Heart left ventricle (tissue), 13 donors: Measurements from ENCODE around the gene HIPK2.
"Not testable (repeated sequence)": the region's sequence is repeated elsewhere in the genome, so short reads cannot be mapped to it uniquely, and the experiment has no call there.

Experiments
- POLR2A ChIP-seq, 2 donors: fragments of 450-650 bp; IDR thresholded peaks; one replicate each; pipeline ENCODE4 v1.6.1; 2017; ENCODE audit warnings: antibody characterized with exemption in 2 of 2, mild to moderate bottlenecking in 2 of 2, moderate library complexity in 2 of 2
- TF ChIP-seq, protein P1 (sequence below), 12 donors: fragments of 200-600 bp; sonication (generic) in 4 of 12; IDR thresholded peaks; one replicate each; pipeline versions ENCODE4 v1.5.0 to v1.8.0; 2018 to 2022; ENCODE audit warnings: antibody characterized with exemption in 12 of 12, mild to moderate bottlenecking in 5 of 12
- donor health status: ischemic (EF 13 %, LVEDD 7.1; RV severe dilation, severe dysfunction).
- donor health status: DM: no; HTN: yes; CAD: no.
- donor health status: DM: no; HTN: no; CAD: no.
- donor health status: ischemic (EF 25% LVEDD 6.9; RV normal size, moderate dysfunction).
- donor health status: ischemic (EF 25% LVEDD 5.7; RV mildly dilated, moderate dysfunction).
- donor health status: ischemic (EF 35%, LVEDD 5.7; RV mildly dilated, moderate dysfunction).
- donor health status: nonischemic (EF 11% LVEDD 7.7; RV severe dilation, severe dysfunction).
- donor health status: DM: yes; HTN: yes; CAD: no.
- donor health status: PGD.
- donor health status: ischemic (EF 29% LVEDD 5.4; RV normal size, mild dysfunction).
- donor health status: nonischemic (EF 23%, LVEDD 6.1; RV moderate dilation, normal function).

- TF ChIP-seq, protein P1, sequence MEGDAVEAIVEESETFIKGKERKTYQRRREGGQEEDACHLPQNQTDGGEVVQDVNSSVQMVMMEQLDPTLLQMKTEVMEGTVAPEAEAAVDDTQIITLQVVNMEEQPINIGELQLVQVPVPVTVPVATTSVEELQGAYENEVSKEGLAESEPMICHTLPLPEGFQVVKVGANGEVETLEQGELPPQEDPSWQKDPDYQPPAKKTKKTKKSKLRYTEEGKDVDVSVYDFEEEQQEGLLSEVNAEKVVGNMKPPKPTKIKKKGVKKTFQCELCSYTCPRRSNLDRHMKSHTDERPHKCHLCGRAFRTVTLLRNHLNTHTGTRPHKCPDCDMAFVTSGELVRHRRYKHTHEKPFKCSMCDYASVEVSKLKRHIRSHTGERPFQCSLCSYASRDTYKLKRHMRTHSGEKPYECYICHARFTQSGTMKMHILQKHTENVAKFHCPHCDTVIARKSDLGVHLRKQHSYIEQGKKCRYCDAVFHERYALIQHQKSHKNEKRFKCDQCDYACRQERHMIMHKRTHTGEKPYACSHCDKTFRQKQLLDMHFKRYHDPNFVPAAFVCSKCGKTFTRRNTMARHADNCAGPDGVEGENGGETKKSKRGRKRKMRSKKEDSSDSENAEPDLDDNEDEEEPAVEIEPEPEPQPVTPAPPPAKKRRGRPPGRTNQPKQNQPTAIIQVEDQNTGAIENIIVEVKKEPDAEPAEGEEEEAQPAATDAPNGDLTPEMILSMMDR (IDR thresholded peaks at IDR 0.05), result not testable (repeated sequence)
- not testable (repeated sequence) for TF ChIP-seq POLR2A (IDR thresholded peaks at IDR 0.05)
Measured at GRCh38 chr7:139611556-139611955, 166.2 kb downstream of the HIPK2 start.
